ENCODE data around the gene SFXN3. TPM values are rescaled to one million over a fixed set of nuclear protein-coding genes. Genes with fewer than 3 reads are reported as not detected.

The SFXN3 gene
- total RNA-seq, 1 experiment from 2014 or later = 27.5 TPM

- TF ChIP-seq CTCF (IDR thresholded peaks at IDR 0.05; ENCODE audit: unreplicated experiment) = no peak
- peaks cover 17% of the 10 kb centered on the region for H3K27me3 Mint-ChIP-seq (ENCODE audit: unreplicated experiment)
- no TSS peak for BruUV-seq (replicated peaks)
- intact Hi-C loops (cut with micrococcal nuclease; ENCODE audit: unreplicated experiment) = no loop called here
- peaks cover 8% of the 10 kb centered on the region for H3K4me1 Mint-ChIP-seq (ENCODE audit: low read depth, unreplicated experiment)
- no peak overlapping the region for H3K4me3 Mint-ChIP-seq (ENCODE audit: low read depth, unreplicated experiment)
- no peaks in the 10 kb centered on the region for H3K9me3 Mint-ChIP-seq (ENCODE audit: low read depth, unreplicated experiment)
- DNase-seq = no peak
- no peaks in the 10 kb centered on the region for H3K36me3 Mint-ChIP-seq (ENCODE audit: insufficient read depth, unreplicated experiment)
- CTCF ChIA-PET = interaction anchor here (0.6 kb wide), 1 partner anchor 34 kb away, joined by 3 read pairs; no protein-coding TSS in a partner anchor
- no peak overlapping the region for H3K27ac Mint-ChIP-seq (ENCODE audit: unreplicated experiment)
Observed at GRCh38 chr10:101053516-101053915, 22.5 kb downstream of the SFXN3 start.

GRCh38 chr10:101054351-101054750, 23.3 kb downstream of the SFXN3 start:
- CTCF ChIA-PET = no interaction called here
- peaks cover 8% of the 10 kb centered on the region for H3K27me3 Mint-ChIP-seq (ENCODE audit: unreplicated experiment)
- H3K36me3 Mint-ChIP-seq (ENCODE audit: insufficient read depth, unreplicated experiment) = no peaks in the 10 kb centered on the region
- no peak for TF ChIP-seq CTCF (IDR thresholded peaks at IDR 0.05; ENCODE audit: unreplicated experiment)
- no peaks in the 10 kb centered on the region for H3K9me3 Mint-ChIP-seq (ENCODE audit: low read depth, unreplicated experiment)
- peaks cover 11% of the 10 kb centered on the region for H3K4me1 Mint-ChIP-seq (ENCODE audit: low read depth, unreplicated experiment)
- H3K27ac Mint-ChIP-seq (ENCODE audit: unreplicated experiment) = no peak overlapping the region
- no TSS peak for BruUV-seq (replicated peaks)
- DNase-seq = no peak
- no peak overlapping the region for H3K4me3 Mint-ChIP-seq (ENCODE audit: low read depth, unreplicated experiment)
- intact Hi-C loops (cut with micrococcal nuclease; ENCODE audit: unreplicated experiment) = no loop called here

GRCh38 chr10:101054876-101055275, 23.8 kb downstream of the SFXN3 start:
- Mint-ChIP-seq H3K4me3 (ENCODE audit: low read depth, unreplicated experiment) (no peak overlapping the region), H3K4me1 (ENCODE audit: low read depth, unreplicated experiment) (peaks cover 15% of the 10 kb centered on the region), H3K36me3 (ENCODE audit: insufficient read depth, unreplicated experiment) (peaks cover 3% of the 10 kb centered on the region), H3K27me3 (ENCODE audit: unreplicated experiment) (peaks cover 3% of the 10 kb centered on the region), H3K9me3 (ENCODE audit: low read depth, unreplicated experiment) (no peaks in the 10 kb centered on the region), H3K27ac (ENCODE audit: unreplicated experiment) (no peak overlapping the region)
- intact Hi-C loops (cut with micrococcal nuclease; ENCODE audit: unreplicated experiment) = no loop called here
- CTCF ChIA-PET = no interaction called here
- no peak for TF ChIP-seq CTCF (IDR thresholded peaks at IDR 0.05; ENCODE audit: unreplicated experiment)
- BruUV-seq (replicated peaks) = no TSS peak
- DNase-seq = no peak

- no peak for DNase-seq
- peaks cover 15% of the 10 kb centered on the region for H3K4me1 Mint-ChIP-seq (ENCODE audit: low read depth, unreplicated experiment)
- peaks cover 9% of the 10 kb centered on the region for H3K36me3 Mint-ChIP-seq (ENCODE audit: insufficient read depth, unreplicated experiment)
- no peak overlapping the region for H3K4me3 Mint-ChIP-seq (ENCODE audit: low read depth, unreplicated experiment)
- CTCF ChIA-PET = no interaction called here
- TF ChIP-seq CTCF (IDR thresholded peaks at IDR 0.05; ENCODE audit: unreplicated experiment) = no peak
- BruUV-seq (replicated peaks) = no TSS peak
- H3K9me3 Mint-ChIP-seq (ENCODE audit: low read depth, unreplicated experiment) = no peaks in the 10 kb centered on the region
- H3K27ac Mint-ChIP-seq (ENCODE audit: unreplicated experiment) = no peak overlapping the region
- intact Hi-C loops (cut with micrococcal nuclease; ENCODE audit: unreplicated experiment) = no loop called here
- H3K27me3 Mint-ChIP-seq (ENCODE audit: unreplicated experiment) = no peaks in the 10 kb centered on the region
Observed at GRCh38 chr10:101055411-101055810, 24.4 kb downstream of the SFXN3 start.

Measured in Calu3 (cell line).